ENCODE measurements around the gene CACNA1A. TPM values are rescaled to one million over a fixed set of nuclear protein-coding genes. Genes with fewer than 3 reads are reported as not detected.

CACNA1A gene
- total and polyA plus RNA-seq, 8 donors = 2.4 to 42.6 (median 6.8) TPM

- no peaks in the 10 kb centered on the region for H3K36me3 ChIP-seq
- intact Hi-C loops (cut with DNase I) = no loop called here
- H3K27ac ChIP-seq = no peak overlapping the region
- no peak for ATAC-seq
- no peak for TF ChIP-seq CTCF (IDR thresholded peaks at IDR 0.05)
- H3K4me3 ChIP-seq = no peak overlapping the region
- H3K27me3 ChIP-seq = no peaks in the 10 kb centered on the region
- H3K4me1 ChIP-seq = no peaks in the 10 kb centered on the region
- no peak for DNase-seq
- H3K9me3 ChIP-seq = no peaks in the 10 kb centered on the region
- 58 to 69% methylated on average over 8 of the region's 8 CpGs for WGBS, 2 donors
- FAIRE-seq = no peak
Measured at GRCh38 chr19:13309864-13310263, 196.4 kb downstream of the CACNA1A start.

GRCh38 chr19:13303381-13304129 lies 202.7 kb downstream of the CACNA1A start:
- DNase-seq (no peak), ATAC-seq (no peak), FAIRE-seq (no peak)
- no peaks in the 10 kb centered on the region for H3K4me1 ChIP-seq
- no peak for TF ChIP-seq CTCF (IDR thresholded peaks at IDR 0.05)
- intact Hi-C loops (cut with DNase I) = no loop called here
- no peaks in the 10 kb centered on the region for H3K36me3 ChIP-seq
- no peak overlapping the region for H3K4me3 ChIP-seq
- 54 to 71% methylated on average over 24 of the region's 24 CpGs for WGBS, 2 donors
- H3K27me3 ChIP-seq = peaks cover 0 to 8% (median 0%) of the 10 kb centered on the region in 4 donors
- no peaks in the 10 kb centered on the region for H3K9me3 ChIP-seq
- no peak overlapping the region for H3K27ac ChIP-seq

- ATAC-seq = peak in 1 of 4 donors; percentile 44
- Histone ChIP-seq H3K4me1 (no peaks in the 10 kb centered on the region), H3K36me3 (no peaks in the 10 kb centered on the region), H3K4me3 (no peak overlapping the region), H3K27ac (no peak overlapping the region), H3K9me3 (no peaks in the 10 kb centered on the region), H3K27me3 (peaks cover 0 to 10% (median 0%) of the 10 kb centered on the region in 4 donors)
- WGBS, 2 donors = 13 to 21% methylated on average over 12 of the region's 12 CpGs
- DNase-seq = no peak
- no peak for FAIRE-seq
- intact Hi-C loops (cut with DNase I) = no loop called here
- no peak for TF ChIP-seq CTCF (IDR thresholded peaks at IDR 0.05)
Measured at GRCh38 chr19:13302526-13303270, 203.6 kb downstream of the CACNA1A start.

- 41 to 57% methylated on average over 10 of the region's 10 CpGs for WGBS, 2 donors
- H3K27me3 ChIP-seq = peaks cover 0 to 10% (median 0%) of the 10 kb centered on the region in 4 donors
Measured at GRCh38 chr19:13301627-13302334, 204.5 kb downstream of the CACNA1A start.

More at GRCh38 chr19:13301627-13302334, 204.5 kb downstream of the CACNA1A start:
- no peaks in the 10 kb centered on the region for H3K4me1 ChIP-seq
- ATAC-seq (no peak), DNase-seq (no peak), FAIRE-seq (no peak)
- intact Hi-C loops (cut with DNase I) = no loop called here
- no peak overlapping the region for H3K4me3 ChIP-seq
- H3K27ac ChIP-seq = no peak overlapping the region
- no peaks in the 10 kb centered on the region for H3K36me3 ChIP-seq
- no peaks in the 10 kb centered on the region for H3K9me3 ChIP-seq
- TF ChIP-seq CTCF (IDR thresholded peaks at IDR 0.05) = no peak

All from pancreas (tissue), 10 donors.